ENCODE data around the gene CAMK1D.
"Not testable (repeated sequence)": the region's sequence is repeated elsewhere in the genome, so short reads cannot be mapped to it uniquely, and the experiment has no call there.

CAMK1D gene

GRCh38 chr10:12841826-12842225, 492.5 kb downstream of the CAMK1D start:
- no peak for DNase-seq

GRCh38 chr10:12842310-12842709, 493.0 kb downstream of the CAMK1D start:
- DNase-seq: no peak

GRCh38 chr10:12843296-12843945, 494.1 kb downstream of the CAMK1D start:
- DNase-seq: no peak

- no peak for DNase-seq
Measured at GRCh38 chr10:12844811-12845483, 495.6 kb downstream of the CAMK1D start.

GRCh38 chr10:12846718-12847117, 497.4 kb downstream of the CAMK1D start:
- no peak for DNase-seq

GRCh38 chr10:12847361-12847975, 498.1 kb downstream of the CAMK1D start:
- DNase-seq: no peak

- DNase-seq: no peak
Measured at GRCh38 chr10:12848439-12849173, 499.3 kb downstream of the CAMK1D start.

GRCh38 chr10:12849319-12850181, 500.2 kb downstream of the CAMK1D start:
- DNase-seq: no peak

GRCh38 chr10:12852687-12853086, 503.3 kb downstream of the CAMK1D start:
- DNase-seq: no peak

- DNase-seq: no peak
Measured at GRCh38 chr10:12854988-12855387, 505.6 kb downstream of the CAMK1D start.

- DNase-seq: no peak
Measured at GRCh38 chr10:12862459-12862858, 513.1 kb downstream of the CAMK1D start.

- DNase-seq: not testable (repeated sequence)
Measured at GRCh38 chr10:12865515-12865914, 516.2 kb downstream of the CAMK1D start.

GRCh38 chr10:12868229-12868628, 518.9 kb downstream of the CAMK1D start:
- no peak for DNase-seq

GRCh38 chr10:12869427-12869826, 520.1 kb downstream of the CAMK1D start:
- DNase-seq: no peak

GRCh38 chr10:12872577-12872976, 523.2 kb downstream of the CAMK1D start:
- no peak for DNase-seq

GRCh38 chr10:12873172-12873571, 523.8 kb downstream of the CAMK1D start:
- no peak for DNase-seq

- DNase-seq: no peak
Measured at GRCh38 chr10:12874501-12874900, 525.2 kb downstream of the CAMK1D start.

GRCh38 chr10:12875100-12875499, 525.8 kb downstream of the CAMK1D start:
- no peak for DNase-seq

GRCh38 chr10:12876266-12876665, 526.9 kb downstream of the CAMK1D start:
- DNase-seq: no peak

- DNase-seq: no peak
Measured at GRCh38 chr10:12877150-12877549, 527.8 kb downstream of the CAMK1D start.

- no peak for DNase-seq
Measured at GRCh38 chr10:12880423-12880822, 531.1 kb downstream of the CAMK1D start.

GRCh38 chr10:12884851-12885250, 535.5 kb downstream of the CAMK1D start:
- no peak for DNase-seq
